GM21390 (cell line): Measurements from ENCODE around the gene THADA.
"Not testable (repeated sequence)": the region's sequence is repeated elsewhere in the genome, so short reads cannot be mapped to it uniquely, and the experiment has no call there.

Experiments used
- ATAC-seq: cut with Tn5 transposase; IDR thresholded peaks from one replicate; pipeline ENCODE4 v1.9.1; 2021; ENCODE audit not compliant: unreplicated experiment

THADA gene

GRCh38 chr2:43285987-43286386 lies 309.9 kb downstream of the THADA start:
- ATAC-seq, result no peak

- ATAC-seq, result no peak
Measured at GRCh38 chr2:43284967-43285366, 310.9 kb downstream of the THADA start.

GRCh38 chr2:43284347-43284746 lies 311.5 kb downstream of the THADA start:
- ATAC-seq, result not testable (repeated sequence)

- no peak for ATAC-seq
Measured at GRCh38 chr2:43280994-43281393, 314.8 kb downstream of the THADA start.

GRCh38 chr2:43279317-43279840 lies 316.5 kb downstream of the THADA start:
- ATAC-seq, result no peak

GRCh38 chr2:43278564-43279220 lies 317.1 kb downstream of the THADA start:
- ATAC-seq, result no peak

GRCh38 chr2:43276962-43277391 lies 318.9 kb downstream of the THADA start:
- ATAC-seq, result no peak

GRCh38 chr2:43276266-43276941 lies 319.4 kb downstream of the THADA start:
- no peak for ATAC-seq

- ATAC-seq, result no peak
Measured at GRCh38 chr2:43274721-43275120, 321.1 kb downstream of the THADA start.

- no peak for ATAC-seq
Measured at GRCh38 chr2:43274055-43274454, 321.8 kb downstream of the THADA start.

GRCh38 chr2:43273529-43273928 lies 322.3 kb downstream of the THADA start:
- ATAC-seq, result no peak

GRCh38 chr2:43270930-43271615 lies 324.8 kb downstream of the THADA start:
- ATAC-seq, result no peak

GRCh38 chr2:43270461-43270860 lies 325.4 kb downstream of the THADA start:
- no peak for ATAC-seq

- ATAC-seq, result no peak
Measured at GRCh38 chr2:43269706-43270105, 326.1 kb downstream of the THADA start.

GRCh38 chr2:43269074-43269572 lies 326.7 kb downstream of the THADA start:
- no peak for ATAC-seq

- no peak for ATAC-seq
Measured at GRCh38 chr2:43268066-43268953, 327.5 kb downstream of the THADA start.

GRCh38 chr2:43267381-43267780 lies 328.5 kb downstream of the THADA start:
- no peak for ATAC-seq

GRCh38 chr2:43266711-43267111 lies 329.1 kb downstream of the THADA start:
- ATAC-seq, result no peak

- no peak for ATAC-seq
Measured at GRCh38 chr2:43265421-43265820, 330.4 kb downstream of the THADA start.

GRCh38 chr2:43265001-43265400 lies 330.8 kb downstream of the THADA start:
- no peak for ATAC-seq

GRCh38 chr2:43262951-43263350 lies 332.9 kb downstream of the THADA start:
- no peak for ATAC-seq
